MM.1S (cell line): Measurements from ENCODE around the gene IDH2.
A peak's percentile ranks its signal among the peaks of the same experiment; 100 is the strongest.

Experiments
- DNase-seq: peaks from one replicate; pipeline ENCODE4 v3.0.0-alpha.2; 2015
- H2AFZ ChIP-seq: fragments of 300-600 bp; sonication (generic); 2 replicates; pipeline ENCODE4 v1.6.0; 2016; ENCODE audit warnings: antibody characterized with exemption, low read length
- H3F3A ChIP-seq: fragments of 300-600 bp; sonication (generic); 2 replicates; pipeline ENCODE4 v1.6.1; 2016; ENCODE audit warnings: mild to moderate bottlenecking, antibody characterized with exemption, low read length, moderate library complexity, mixed read lengths; ENCODE audit not compliant: insufficient read depth
- H3K27ac ChIP-seq: fragments of 300-600 bp; sonication (generic); 2 replicates; pipeline ENCODE4 v1.5.1; 2016; ENCODE audit warnings: mild to moderate bottlenecking, low read length
- H3K27me3 ChIP-seq: fragments of 300-600 bp; sonication (generic); replicated peaks from 2 replicates; pipeline ENCODE4 v1.6.0; 2016; ENCODE audit warnings: low read length; ENCODE audit not compliant: insufficient read depth
- H3K36me3 ChIP-seq: fragments of 300-600 bp; sonication (generic); replicated peaks from 2 replicates; pipeline ENCODE4 v1.6.1; 2016; ENCODE audit warnings: mild to moderate bottlenecking, low read length, mixed read lengths; ENCODE audit not compliant: insufficient read depth
- H3K4me1 ChIP-seq: fragments of 300-600 bp; sonication (generic); 2 replicates; pipeline ENCODE4 v1.6.1; 2016; ENCODE audit warnings: low read length, mixed read lengths
- H3K4me2 ChIP-seq: fragments of 300-600 bp; sonication (generic); 2 replicates; pipeline ENCODE4 v1.6.0; 2016; ENCODE audit warnings: low read depth, low read length
- H3K4me3 ChIP-seq: fragments of 300-600 bp; sonication (generic); 2 replicates; pipeline ENCODE4 v1.5.1; 2016; ENCODE audit warnings: low read length, mixed read lengths
- H3K79me2 ChIP-seq: fragments of 300-600 bp; sonication (generic); 2 replicates; pipeline ENCODE4 v1.6.1; 2016; ENCODE audit warnings: mixed run types, low read length, mixed read lengths
- H3K9ac ChIP-seq: fragments of 300-600 bp; sonication (generic); 2 replicates; pipeline ENCODE4 v1.6.1; 2016; ENCODE audit warnings: low read length, mixed read lengths
- H3K9me2 ChIP-seq: fragments of 300-600 bp; sonication (generic); replicated peaks from 2 replicates; pipeline ENCODE4 v1.6.1; 2016; ENCODE audit warnings: mild to moderate bottlenecking, low read length, mixed read lengths; ENCODE audit not compliant: insufficient read depth
- H3K9me3 ChIP-seq: fragments of 300-600 bp; sonication (generic); replicated peaks from 2 replicates; pipeline ENCODE4 v1.6.1; 2016; ENCODE audit warnings: mild to moderate bottlenecking, low read length, mixed read lengths; ENCODE audit not compliant: insufficient read depth
- H4K20me1 ChIP-seq: fragments of 300-600 bp; sonication (generic); 2 replicates; pipeline ENCODE4 v1.6.1; 2016; ENCODE audit warnings: mild to moderate bottlenecking, low read length, moderate library complexity, mixed read lengths; ENCODE audit not compliant: insufficient read depth
- EZH2 ChIP-seq: fragments of 300-600 bp; sonication (generic); optimal IDR thresholded peaks from 2 replicates; pipeline ENCODE3; 2017; ENCODE audit warnings: low read depth, mild to moderate bottlenecking, antibody characterized with exemption, low read length, mixed read lengths
- EZH2phosphoT487 ChIP-seq: fragments of 300-600 bp; sonication (generic); IDR thresholded peaks from 2 replicates; pipeline ENCODE4 v1.6.1; 2018; ENCODE audit warnings: antibody characterized with exemption, low read length
- TF ChIP-seq, protein P1 (sequence below): fragments of 300-600 bp; sonication (generic); IDR thresholded peaks from 2 replicates; pipeline ENCODE4 v1.5.1; 2016; ENCODE audit warnings: antibody characterized with exemption, low read length, mixed read lengths

Gene IDH2

DNA sequence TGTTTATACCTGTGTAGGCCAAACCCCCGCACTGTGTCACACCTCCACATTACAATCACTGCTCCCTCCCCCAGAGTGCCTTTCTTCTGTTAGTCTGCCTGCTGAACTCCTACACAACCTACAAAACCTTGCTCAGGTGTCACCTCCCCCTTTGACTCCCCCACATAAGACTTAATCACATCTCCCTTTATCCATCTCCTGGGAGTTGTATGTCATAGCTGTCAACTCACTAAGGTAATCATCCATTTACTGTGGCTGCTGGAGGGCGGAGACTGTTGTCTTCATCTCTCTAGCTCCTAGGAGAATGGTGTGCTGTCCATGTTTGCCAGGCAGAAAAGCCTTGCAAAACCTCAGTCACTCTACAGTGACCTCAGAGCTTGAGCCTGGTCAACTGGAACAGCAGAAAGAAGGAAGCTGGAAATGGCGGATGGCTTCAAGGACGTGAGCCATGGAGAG lies 57.3 kb downstream of the IDH2 start:
- H3K4me1 ChIP-seq = peaks cover 33% of the 10 kb centered on the region
- H3K79me2 ChIP-seq = peaks cover 87% of the 10 kb centered on the region
- TF ChIP-seq, protein P1, sequence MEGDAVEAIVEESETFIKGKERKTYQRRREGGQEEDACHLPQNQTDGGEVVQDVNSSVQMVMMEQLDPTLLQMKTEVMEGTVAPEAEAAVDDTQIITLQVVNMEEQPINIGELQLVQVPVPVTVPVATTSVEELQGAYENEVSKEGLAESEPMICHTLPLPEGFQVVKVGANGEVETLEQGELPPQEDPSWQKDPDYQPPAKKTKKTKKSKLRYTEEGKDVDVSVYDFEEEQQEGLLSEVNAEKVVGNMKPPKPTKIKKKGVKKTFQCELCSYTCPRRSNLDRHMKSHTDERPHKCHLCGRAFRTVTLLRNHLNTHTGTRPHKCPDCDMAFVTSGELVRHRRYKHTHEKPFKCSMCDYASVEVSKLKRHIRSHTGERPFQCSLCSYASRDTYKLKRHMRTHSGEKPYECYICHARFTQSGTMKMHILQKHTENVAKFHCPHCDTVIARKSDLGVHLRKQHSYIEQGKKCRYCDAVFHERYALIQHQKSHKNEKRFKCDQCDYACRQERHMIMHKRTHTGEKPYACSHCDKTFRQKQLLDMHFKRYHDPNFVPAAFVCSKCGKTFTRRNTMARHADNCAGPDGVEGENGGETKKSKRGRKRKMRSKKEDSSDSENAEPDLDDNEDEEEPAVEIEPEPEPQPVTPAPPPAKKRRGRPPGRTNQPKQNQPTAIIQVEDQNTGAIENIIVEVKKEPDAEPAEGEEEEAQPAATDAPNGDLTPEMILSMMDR = no peak
- no peak for TF ChIP-seq EZH2phosphoT487
- no peak for TF ChIP-seq EZH2
- no peak overlapping the region for H3K4me2 ChIP-seq
- no peak overlapping the region for H3K4me3 ChIP-seq
- H3F3A ChIP-seq = peaks cover 23% of the 10 kb centered on the region
- DNase-seq = no peak
- H3K9me3 ChIP-seq = no peaks in the 10 kb centered on the region
- no peaks in the 10 kb centered on the region for H3K9me2 ChIP-seq
- peak overlapping the region; percentile 99; the same call in 1 of the 2 replicates for H3K27ac ChIP-seq
- no peak overlapping the region for H2AFZ ChIP-seq
- no peaks in the 10 kb centered on the region for H3K36me3 ChIP-seq
- H3K9ac ChIP-seq = no peak overlapping the region
- no peaks in the 10 kb centered on the region for H3K27me3 ChIP-seq
- H4K20me1 ChIP-seq = no peaks in the 10 kb centered on the region

DNA sequence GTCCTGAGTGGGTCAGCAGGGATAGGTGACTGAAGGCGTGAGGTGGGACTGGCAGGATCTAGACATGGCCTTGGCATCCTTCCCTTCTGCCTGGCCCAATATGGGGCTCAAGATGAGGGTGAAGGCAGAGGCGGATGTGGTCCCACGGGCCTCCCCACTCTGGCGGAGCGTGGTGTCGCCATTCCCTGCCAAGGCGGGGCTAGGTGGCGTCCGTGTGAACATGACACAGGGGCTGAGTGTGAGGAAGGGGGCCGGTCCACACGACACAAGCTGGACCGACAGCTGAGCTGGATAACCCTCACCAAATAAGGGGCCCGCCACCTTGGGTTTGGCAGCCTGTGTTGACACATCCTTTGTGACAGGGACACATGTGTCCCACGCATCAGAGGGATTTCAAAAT lies 58.1 kb downstream of the IDH2 start:
- H3K9me2 ChIP-seq = no peaks in the 10 kb centered on the region

GRCh38 chr15:90043530-90044010 lies 58.7 kb downstream of the IDH2 start:
- Histone ChIP-seq H4K20me1 (no peaks in the 10 kb centered on the region), H2AFZ (no peak overlapping the region), H3K36me3 (no peaks in the 10 kb centered on the region), H3K9me3 (no peaks in the 10 kb centered on the region), H3K79me2 (peaks cover 85% of the 10 kb centered on the region), H3K9me2 (no peaks in the 10 kb centered on the region), H3K4me1 (peaks cover 33% of the 10 kb centered on the region), H3K27me3 (no peaks in the 10 kb centered on the region), H3F3A (peaks cover 23% of the 10 kb centered on the region), H3K4me2 (no peak overlapping the region), H3K27ac (no peak overlapping the region), H3K4me3 (no peak overlapping the region), H3K9ac (no peak overlapping the region)
- no peak for DNase-seq
- TF ChIP-seq EZH2phosphoT487 (no peak), EZH2 (no peak)
- TF ChIP-seq, protein P1 = no peak

More for the DNA sequence above, 58.1 kb downstream of the IDH2 start:
- no peaks in the 10 kb centered on the region for H4K20me1 ChIP-seq
- no peak overlapping the region for H3K4me2 ChIP-seq
- no peaks in the 10 kb centered on the region for H3K36me3 ChIP-seq
- H3K79me2 ChIP-seq = peaks cover 87% of the 10 kb centered on the region
- peaks cover 23% of the 10 kb centered on the region for H3F3A ChIP-seq
- H3K27ac ChIP-seq = no peak overlapping the region
- H3K9me3 ChIP-seq = no peaks in the 10 kb centered on the region
- DNase-seq = no peak
- H3K4me1 ChIP-seq = peaks cover 33% of the 10 kb centered on the region
- no peaks in the 10 kb centered on the region for H3K27me3 ChIP-seq
- H3K4me3 ChIP-seq = no peak overlapping the region
- H3K9ac ChIP-seq = no peak overlapping the region
- H2AFZ ChIP-seq = no peak overlapping the region
- TF ChIP-seq EZH2phosphoT487 (no peak), EZH2 (no peak)
- TF ChIP-seq, protein P1 = no peak
